H1 (cell line): ENCODE measurements around the gene ARMC7. TPM values are rescaled to one million over a fixed set of nuclear protein-coding genes. Genes with fewer than 3 reads are reported as not detected.

Experiments
- CTCF ChIA-PET: fragments of 300-600 bp; sonication (Branson Sonifier 250); formaldehyde crosslinking; loops from one replicate; lab custom pipeline; 2021; ENCODE audit not compliant: partially characterized antibody; lab: Charles Lee
- POLR2A ChIA-PET: fragments of 300-600 bp; sonication (Branson Sonifier 250); formaldehyde crosslinking; loops from one replicate; lab custom pipeline; 2021; ENCODE audit warnings: inconsistent platforms; ENCODE audit not compliant: partially characterized antibody; lab: Charles Lee
- DNase-seq, 2 experiments: peaks; one replicate each; pipeline versions ENCODE4 v3.0.0 to v3.0.0-alpha.2; 2010 to 2022; ENCODE audit warnings: low spot score in 2 of 2, low read depth in 1 of 2, mixed read lengths in 1 of 2
- FAIRE-seq: peaks from 2 replicates; lab custom pipeline; 2011; peaks lifted over from hg19 to GRCh38; lab: Jason Lieb, UNC
- H2AFZ ChIP-seq: 2 replicates; pipeline ENCODE4 v1.8.1; 2012; ENCODE audit warnings: low read length, inconsistent platforms
- H2AK5ac ChIP-seq: 2 replicates; pipeline ENCODE4 v1.6.1; 2013; ENCODE audit warnings: low read depth, low read length
- H2BK120ac ChIP-seq: replicated peaks from 2 replicates; pipeline ENCODE3; 2013; ENCODE audit warnings: low read depth, low read length, inconsistent platforms
- H2BK12ac ChIP-seq: 2 replicates; pipeline ENCODE4 v1.6.1; 2013; ENCODE audit warnings: low read depth, low read length
- H2BK15ac ChIP-seq: 2 replicates; pipeline ENCODE4 v1.6.1; 2013; ENCODE audit warnings: low read length
- H2BK20ac ChIP-seq: 2 replicates; pipeline ENCODE4 v1.6.1; 2013; ENCODE audit warnings: low read length
- H2BK5ac ChIP-seq: 2 replicates; pipeline ENCODE4 v1.6.1; 2013; ENCODE audit warnings: low read depth, low read length
- H3K14ac ChIP-seq: 2 replicates; pipeline ENCODE4 v1.6.1; 2013; ENCODE audit warnings: inconsistent platforms; ENCODE audit not compliant: insufficient read length
- H3K18ac ChIP-seq: 2 replicates; pipeline ENCODE4 v1.6.1; 2013; ENCODE audit warnings: low read length; ENCODE audit errors: extremely low read depth
- H3K23ac ChIP-seq: 2 replicates; pipeline ENCODE4 v1.6.1; 2013; ENCODE audit warnings: inconsistent platforms; ENCODE audit not compliant: insufficient read length
- H3K23me2 ChIP-seq: 2 replicates; pipeline ENCODE4 v1.6.1; 2013; ENCODE audit warnings: low read depth, low read length
- H3K27ac ChIP-seq: 2 replicates; pipeline ENCODE4 v1.6.1; 2011; ENCODE audit warnings: low read depth, low read length, inconsistent platforms
- H3K27me3 ChIP-seq, 4 experiments: replicated peaks in 1 of 4; 1 replicate in 1 of 4; 2 replicates in 3 of 4; pipeline versions ENCODE4 v1.6.1 to v1.8.1; 2011 to 2013; ENCODE audit warnings: low read length in 3 of 4, mild to moderate bottlenecking in 3 of 4, inconsistent platforms in 2 of 4, mixed read lengths in 2 of 4, moderate library complexity in 1 of 4; ENCODE audit not compliant: control insufficient read depth in 3 of 4, insufficient read depth in 3 of 4; ENCODE audit errors: extremely low read depth in 1 of 4
- H3K36me3 ChIP-seq, 4 experiments: 2 replicates each; pipeline versions ENCODE4 v1.6.1 to v1.8.1; 2011 to 2013; ENCODE audit warnings: mild to moderate bottlenecking in 4 of 4, low read length in 3 of 4, moderate library complexity in 2 of 4, control low read depth in 1 of 4, inconsistent platforms in 1 of 4; ENCODE audit not compliant: insufficient read depth in 4 of 4, control insufficient read depth in 2 of 4
- H3K4ac ChIP-seq: replicated peaks from 2 replicates; pipeline ENCODE3; 2013; ENCODE audit warnings: low read length, low read depth, mixed read lengths, inconsistent platforms; ENCODE audit not compliant: insufficient read length
- H3K4me1 ChIP-seq, 4 experiments: replicated peaks in 1 of 4; 1 replicate in 1 of 4; 2 replicates in 3 of 4; pipeline versions ENCODE4 v1.6.1 to v1.8.1; 2011 to 2013; ENCODE audit warnings: low read length in 3 of 4, inconsistent platforms in 2 of 4, mixed read lengths in 1 of 4; ENCODE audit not compliant: insufficient read depth in 4 of 4, control insufficient read depth in 3 of 4
- H3K4me2 ChIP-seq, 2 experiments: 2 replicates each; pipeline versions ENCODE4 v1.6.1 to v1.8.1; 2011 to 2013; ENCODE audit warnings: low read depth in 2 of 2, low read length in 2 of 2, control low read depth in 1 of 2, inconsistent platforms in 1 of 2, mild to moderate bottlenecking in 1 of 2; ENCODE audit not compliant: insufficient read depth in 1 of 2
- H3K4me3 ChIP-seq, 4 experiments: fragments of 200-600, 300-600 bp in 1 of 4; sonication (generic), shearing (Covaris generic), sonication (Bioruptor Twin) in 1 of 4; 2 replicates each; pipeline versions ENCODE4 v1.5.1 to v1.8.1; 2011 to 2016; ENCODE audit warnings: low read length in 4 of 4, low read depth in 3 of 4, control low read depth in 2 of 4, inconsistent platforms in 2 of 4, mild to moderate bottlenecking in 2 of 4, mixed read lengths in 1 of 4, moderate library complexity in 1 of 4; ENCODE audit not compliant: insufficient read depth in 2 of 4; ENCODE audit errors: extremely low read depth in 1 of 4
- H3K56ac ChIP-seq: replicated peaks from 2 replicates; pipeline ENCODE3; 2013; ENCODE audit warnings: low read depth, mild to moderate bottlenecking, mixed read lengths, low read length, inconsistent platforms; ENCODE audit not compliant: insufficient read length
- H3K79me1 ChIP-seq: 2 replicates; pipeline ENCODE4 v1.6.1; 2013; ENCODE audit warnings: low read depth, low read length, control low read depth
- H3K79me2 ChIP-seq, 2 experiments: 2 replicates each; pipeline versions ENCODE4 v1.6.1 to v1.8.1; 2012 to 2013; ENCODE audit warnings: low read length in 2 of 2, mild to moderate bottlenecking in 2 of 2, inconsistent platforms in 1 of 2; ENCODE audit not compliant: insufficient read depth in 2 of 2, control insufficient read depth in 1 of 2
- H3K9ac ChIP-seq, 4 experiments: replicated peaks in 1 of 4; 1 replicate in 1 of 4; 2 replicates in 3 of 4; pipeline versions ENCODE4 v1.6.1 to v1.8.1; 2011 to 2013; ENCODE audit warnings: low read depth in 3 of 4, low read length in 3 of 4, control low read depth in 2 of 4, mild to moderate bottlenecking in 2 of 4, moderate library complexity in 2 of 4, inconsistent platforms in 1 of 4; ENCODE audit errors: extremely low read depth in 1 of 4
- H3K9me3 ChIP-seq, 2 experiments: 2 replicates each; pipeline versions ENCODE4 v1.6.1 to v1.8.1; 2012 to 2013; ENCODE audit warnings: mild to moderate bottlenecking in 2 of 2, moderate library complexity in 2 of 2, control low read depth in 1 of 2, inconsistent platforms in 1 of 2, low read depth in 1 of 2, low read length in 1 of 2, mixed read lengths in 1 of 2; ENCODE audit not compliant: insufficient read depth in 2 of 2
- H4K20me1 ChIP-seq, 2 experiments: replicated peaks in 1 of 2; 2 replicates each; pipeline versions ENCODE3 to v1.8.1; 2011 to 2013; ENCODE audit warnings: inconsistent platforms in 2 of 2, low read length in 2 of 2, mild to moderate bottlenecking in 1 of 2; ENCODE audit not compliant: insufficient read depth in 2 of 2, control insufficient read depth in 1 of 2
- H4K5ac ChIP-seq: 2 replicates; pipeline ENCODE4 v1.6.1; 2013; ENCODE audit warnings: low read length, low read depth, mixed read lengths, inconsistent platforms; ENCODE audit not compliant: insufficient read length
- H4K8ac ChIP-seq: 2 replicates; pipeline ENCODE4 v1.8.0; 2013; ENCODE audit warnings: mild to moderate bottlenecking, moderate library complexity, low read length, inconsistent platforms; ENCODE audit not compliant: insufficient read depth; ENCODE audit errors: extremely low read depth
- H4K91ac ChIP-seq: replicated peaks from 2 replicates; pipeline ENCODE3; 2013; ENCODE audit warnings: low read length, mixed read lengths, inconsistent platforms; ENCODE audit not compliant: insufficient read length
- CEBPB ChIP-seq: IDR thresholded peaks from 2 replicates; pipeline ENCODE4 v1.6.1; 2012; ENCODE audit warnings: low read depth, low read length
- CHD1 ChIP-seq: IDR thresholded peaks from 2 replicates; pipeline ENCODE4 v1.6.1; 2012; ENCODE audit warnings: low read depth, low read length, improper control_type of control experiment
- KDM4A ChIP-seq: IDR thresholded peaks from one replicate; pipeline ENCODE4 v1.7.1; 2012; ENCODE audit warnings: low read depth, mild to moderate bottlenecking, moderate library complexity, low read length, inconsistent platforms; ENCODE audit not compliant: severe bottlenecking
- POLR2A ChIP-seq, 2 experiments: IDR thresholded peaks; 1 replicate in 1 of 2; 2 replicates in 1 of 2; pipeline ENCODE4 v1.6.1; 2011; ENCODE audit warnings: low read depth in 2 of 2, low read length in 2 of 2, mild to moderate bottlenecking in 2 of 2; ENCODE audit errors: control extremely low read depth in 1 of 2
- POLR2AphosphoS5 ChIP-seq: IDR thresholded peaks from 2 replicates; pipeline ENCODE4 v1.6.1; 2011; ENCODE audit warnings: low read depth, low read length
- POU5F1 ChIP-seq: IDR thresholded peaks from 2 replicates; pipeline ENCODE4 v1.6.1; 2011; ENCODE audit warnings: low read depth, mild to moderate bottlenecking, low read length, moderate library complexity
- RFX5 ChIP-seq: IDR thresholded peaks from 2 replicates; pipeline ENCODE4 v1.6.1; 2011; ENCODE audit warnings: low read depth, low read length, improper control_type of control experiment, borderline replicate concordance
- SIX5 ChIP-seq: IDR thresholded peaks from 2 replicates; pipeline ENCODE4 v1.6.1; 2011; ENCODE audit warnings: mild to moderate bottlenecking, low read depth, low read length
- polyA plus RNA-seq, 7 experiments: library from polyadenylated mRNA; depleted of rRNA in 3 of 7; stranded (reverse) in 5 of 7; unstranded in 2 of 7; fragments of >200 nt in 5 of 7; fragments of 200-250 nt in 2 of 7; gene quantifications; 1 replicate in 5 of 7; 2 replicates in 1 of 7; 4 replicates in 1 of 7; pipeline versions ENCODE4 v1.2.1 to v1.2.3, GENCODE V29; 2011 to 2013; ENCODE audit warnings: missing spikeins in 2 of 7, mixed read lengths in 2 of 7
- total RNA-seq: library from RNA; stranded (reverse); fragmentation: NEBNext Ultra II Directional; extraction: Animal tissue kit (Norgen Biotek cat#: 25700); gene quantifications from 2 replicates; pipeline ENCODE4 v1.2.1, GENCODE V29; 2021
- TF ChIP-seq, protein P1 (sequence below): IDR thresholded peaks from 2 replicates; pipeline ENCODE4 v1.6.1; 2011; ENCODE audit warnings: low read depth, mild to moderate bottlenecking, low read length; ENCODE audit not compliant: insufficient read depth

The ARMC7 gene
- total and polyA plus RNA-seq, 2 of the 8 experiments (the other 6 are each of a cell fraction or from before 2014, with no cell fraction given): 9.8 to 13.6 TPM

DNA sequence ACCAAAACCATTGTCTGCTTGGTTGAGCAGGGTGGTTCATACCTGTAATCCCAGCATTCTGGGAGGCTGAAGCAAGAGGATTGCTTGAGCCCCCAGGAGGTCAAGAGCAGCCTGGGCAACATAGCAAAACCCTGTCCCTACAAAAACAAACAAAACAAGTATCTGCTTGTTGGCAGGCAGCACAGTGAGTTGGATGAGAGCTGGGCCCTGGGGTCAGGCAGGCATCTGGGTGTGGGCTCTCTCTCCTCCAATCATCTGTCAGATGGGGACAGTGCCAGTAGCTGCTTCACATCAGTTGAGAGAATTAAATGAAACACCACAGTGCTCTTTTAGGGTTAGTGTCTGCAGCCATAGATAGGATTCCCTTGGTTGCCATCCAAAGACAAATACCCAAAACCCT is 5.8 kb downstream of the ARMC7 start:
- H4K5ac ChIP-seq: no peak overlapping the region
- no peak overlapping the region for H3K4ac ChIP-seq
- H3K23ac ChIP-seq: no peak overlapping the region
- H3K23me2 ChIP-seq: no peaks in the 10 kb centered on the region; the same call in 1 of the 2 replicates
- no peak overlapping the region for H2BK20ac ChIP-seq
- H3K9ac ChIP-seq: no peak overlapping the region
- H3K79me1 ChIP-seq: peaks cover 5% of the 10 kb centered on the region; the same call in 1 of the 2 replicates
- POLR2A ChIA-PET: interaction anchor here (1.6 to 8.9 kb wide), 3 partner anchors 13 to 103 kb away, joined by 4 to 134 read pairs (median 11); partner anchors contain the start of genes JPT1, MRPL58 and NT5C
- no peak overlapping the region for H4K8ac ChIP-seq
- no peaks in the 10 kb centered on the region for H4K20me1 ChIP-seq
- H2BK5ac ChIP-seq: no peak overlapping the region
- H3K14ac ChIP-seq: no peak overlapping the region
- H3K56ac ChIP-seq: no peak overlapping the region
- no peak overlapping the region for H2BK15ac ChIP-seq
- peaks cover 0 to 1% (median 0%) of the 10 kb centered on the region in 4 experiments; a peak in 1 of 7 replicates for H3K4me1 ChIP-seq
- DNase-seq: no peak
- CTCF ChIA-PET: interaction anchor here (0.6 to 9.6 kb wide), 17 partner anchors 10 to 409 kb away, joined by 3 to 239 read pairs (median 10); partner anchors contain the start of genes NT5C and SLC16A5
- H3K36me3 ChIP-seq: no peaks in the 10 kb centered on the region
- no peak overlapping the region for H3K4me3 ChIP-seq
- no peaks in the 10 kb centered on the region for H3K27me3 ChIP-seq
- peaks cover 0 to 3% of the 10 kb centered on the region in 2 experiments; a peak in 1 of 4 replicates for H3K79me2 ChIP-seq
- H3K27ac ChIP-seq: no peak overlapping the region
- no peaks in the 10 kb centered on the region for H3K9me3 ChIP-seq
- no peak overlapping the region for H3K18ac ChIP-seq
- no peak overlapping the region for H2BK120ac ChIP-seq
- FAIRE-seq: no peak
- no peak overlapping the region for H2BK12ac ChIP-seq
- no peak overlapping the region for H4K91ac ChIP-seq
- no peak overlapping the region for H3K4me2 ChIP-seq
- no peak overlapping the region for H2AK5ac ChIP-seq
- no peak overlapping the region for H2AFZ ChIP-seq
- TF ChIP-seq RFX5 (no peak), POU5F1 (no peak), CEBPB (no peak), CHD1 (no peak), KDM4A (no peak), SIX5 (no peak), POLR2AphosphoS5 (no peak), POLR2A (IDR thresholded peaks at IDR 0.05; ENCODE audit: control extremely low read depth in 1 of 2, low read depth in 2 of 2, low read length in 2 of 2) (no peak)
- TF ChIP-seq, protein P1, sequence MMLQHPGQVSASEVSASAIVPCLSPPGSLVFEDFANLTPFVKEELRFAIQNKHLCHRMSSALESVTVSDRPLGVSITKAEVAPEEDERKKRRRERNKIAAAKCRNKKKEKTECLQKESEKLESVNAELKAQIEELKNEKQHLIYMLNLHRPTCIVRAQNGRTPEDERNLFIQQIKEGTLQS: no peak
